ENCODE data around the gene TMA7B. TPM values are rescaled to one million over a fixed set of nuclear protein-coding genes. Genes with fewer than 3 reads are reported as not detected.

The TMA7B gene
- total and polyA plus RNA-seq, 2 of the 4 experiments (the other 2 are of a cell fraction), result not detected

- ChIA-PET CTCF (no interaction called here), POLR2A (ENCODE audit: unreplicated experiment) (no interaction called here)
- no peak overlapping the region for H2BK120ac ChIP-seq (ENCODE audit: low read depth, low read length)
- H3K27ac ChIP-seq (ENCODE audit: insufficient read depth, low read length), result no peak overlapping the region
- peaks cover 59% of the 10 kb centered on the region for H3K27me3 ChIP-seq (ENCODE audit: control insufficient read depth, insufficient read depth, low read length)
- no peak overlapping the region for H3K4me2 ChIP-seq (ENCODE audit: low read depth, low read length)
- no peaks in the 10 kb centered on the region for H4K20me1 ChIP-seq (ENCODE audit: insufficient read depth, low read length)
- H3K14ac ChIP-seq (replicated peaks; ENCODE audit: low read depth, low read length), result no peak overlapping the region
- no peaks in the 10 kb centered on the region for H3K79me1 ChIP-seq (ENCODE audit: low read depth in 1 of 2, low read length in 2 of 2)
- no peak overlapping the region for H3K56ac ChIP-seq (ENCODE audit: extremely low read depth, insufficient read depth, low read length)
- ATAC-seq (ENCODE audit: low read depth) (no peak), DNase-seq (no peak)
- no peak overlapping the region for H2AK9ac ChIP-seq (replicated peaks; ENCODE audit: low read depth, low read length, poor library complexity)
- BruUV-seq (replicated peaks), result no TSS peak
- no CpG with 5 or more reads among the region's 3 CpGs for WGBS, 2 experiments (ENCODE audit: extremely low coverage in 2 of 2, insufficient read length in 1 of 2)
- no peak overlapping the region for H2AFZ ChIP-seq (replicated peaks; ENCODE audit: low read length, poor library complexity)
- H4K91ac ChIP-seq (ENCODE audit: insufficient read depth, low read depth, low read length), result no peak overlapping the region
- no peak overlapping the region for H3K4ac ChIP-seq (ENCODE audit: low read depth, low read length)
- no peak overlapping the region for H2AK5ac ChIP-seq (ENCODE audit: low read depth, low read length)
- no peaks in the 10 kb centered on the region for H3K36me3 ChIP-seq (ENCODE audit: control insufficient read depth, insufficient read depth, low read length)
- no peak overlapping the region for H3K9ac ChIP-seq (ENCODE audit: low read depth, low read length)
- no peak overlapping the region for H3K23ac ChIP-seq (ENCODE audit: low read depth, low read length)
- no peaks in the 10 kb centered on the region for H3K9me3 ChIP-seq (ENCODE audit: control insufficient read depth, insufficient read depth, low read length)
- H3K9me1 ChIP-seq (ENCODE audit: insufficient read depth, low read length), result no peaks in the 10 kb centered on the region
- in situ Hi-C loops (cut with MboI; ENCODE audit: low sequenced_read_pairs), result no loop called here
- no peak overlapping the region for H2BK20ac ChIP-seq (ENCODE audit: low read depth, low read length)
- no peak overlapping the region for H2BK15ac ChIP-seq (ENCODE audit: low read depth, low read length)
- no peaks in the 10 kb centered on the region for H3K4me1 ChIP-seq (ENCODE audit: control insufficient read depth, insufficient read depth, low read length)
- intact Hi-C loops (cut with micrococcal nuclease), result no loop called here
- H4K5ac ChIP-seq (ENCODE audit: low read depth, low read length), result no peak overlapping the region
- no peak overlapping the region for H4K8ac ChIP-seq (ENCODE audit: low read depth in 2 of 2, low read length in 2 of 2)
- H2BK5ac ChIP-seq (ENCODE audit: low read depth, low read length, poor library complexity, severe bottlenecking), result no peak overlapping the region
- H3K4me3 ChIP-seq (ENCODE audit: insufficient read depth, low read depth, low read length), result no peak overlapping the region
- dilution Hi-C loops (cut with HindIII; ENCODE audit: low sequenced_read_pairs, unreplicated experiment), result no loop called here
- TF ChIP-seq CTCF (conservative IDR thresholded peaks at IDR 0.05; ENCODE audit: low read depth, low read length) (no peak), RFX5 (IDR thresholded peaks at IDR 0.05; ENCODE audit: low read depth, low read length) (no peak), ELK1 (IDR thresholded peaks at IDR 0.05; ENCODE audit: borderline replicate concordance, low read depth, low read length) (no peak), USF2 (IDR thresholded peaks at IDR 0.05; ENCODE audit: low read depth, low read length) (no peak), CEBPB (IDR thresholded peaks at IDR 0.05; ENCODE audit: low read depth, low read length) (no peak), RAD21 (IDR thresholded peaks at IDR 0.05; ENCODE audit: low read length) (no peak), MAFK (IDR thresholded peaks at IDR 0.05; ENCODE audit: low read depth, low read length) (no peak), NFE2L2 (IDR thresholded peaks at IDR 0.05; ENCODE audit: low read depth, low read length) (no peak), CHD1 (IDR thresholded peaks at IDR 0.05; ENCODE audit: low read depth, low read length) (no peak), FOS (IDR thresholded peaks at IDR 0.05; ENCODE audit: low read depth, low read length) (no peak), RCOR1 (IDR thresholded peaks at IDR 0.05; ENCODE audit: insufficient replicate concordance, low read length) (no peak), SMC3 (IDR thresholded peaks at IDR 0.05; ENCODE audit: low read depth, low read length) (no peak), BHLHE40 (IDR thresholded peaks at IDR 0.05; ENCODE audit: low read depth, low read length) (no peak), MAZ (IDR thresholded peaks at IDR 0.05; ENCODE audit: borderline replicate concordance, low read depth, low read length) (no peak), MXI1 (IDR thresholded peaks at IDR 0.05; ENCODE audit: borderline replicate concordance, low read depth, low read length) (no peak), POLR2A (IDR thresholded peaks at IDR 0.05; ENCODE audit: low read depth, low read length) (no peak)
- H3K18ac ChIP-seq (ENCODE audit: low read depth, low read length), result no peak overlapping the region
Observed at GRCh38 chr22:39916496-39916895, 43.7 kb upstream of the TMA7B start.
